IgD-negative memory B cell (primary cell): ENCODE measurements around the gene CBX1. TPM values are rescaled to one million over a fixed set of nuclear protein-coding genes. Genes with fewer than 3 reads are reported as not detected.
A peak's percentile ranks its signal among the peaks of the same experiment; 100 is the strongest.

Experiments
- H3K27ac Mint-ChIP-seq, 3 donors: one replicate each; pipeline ENCODE4 v1.8.0; 2020 to 2022; ENCODE audit warnings: mild to moderate bottlenecking in 3 of 3, mixed read lengths in 3 of 3, moderate library complexity in 1 of 3
- H3K27me3 Mint-ChIP-seq: one replicate; pipeline ENCODE4 v1.8.0; 2021; ENCODE audit warnings: mixed read lengths
- H3K36me3 Mint-ChIP-seq: one replicate; pipeline ENCODE4 v1.8.0; 2020; ENCODE audit warnings: mild to moderate bottlenecking, mixed read lengths
- H3K4me1 Mint-ChIP-seq, 3 donors: one replicate each; pipeline ENCODE4 v1.8.0; 2020 to 2022; ENCODE audit warnings: mixed read lengths in 3 of 3, mild to moderate bottlenecking in 1 of 3
- H3K4me3 Mint-ChIP-seq, 4 donors: one replicate each; pipeline ENCODE4 v1.8.0; 2020 to 2022; ENCODE audit warnings: mild to moderate bottlenecking in 4 of 4, mixed read lengths in 4 of 4, moderate library complexity in 3 of 4
- H3K9me3 Mint-ChIP-seq, 3 donors: one replicate each; pipeline ENCODE4 v1.8.0; 2020 to 2021; ENCODE audit warnings: mixed read lengths in 3 of 3, mild to moderate bottlenecking in 1 of 3
- polyA plus RNA-seq: library from polyadenylated mRNA; unstranded; fragments of 300-500 nt; fragmentation: Illumina TruSeq; gene quantifications from one replicate; pipeline ENCODE4 v1.2.3, GENCODE V29; 2021

Gene CBX1
- polyA plus RNA-seq, 1 donor from 2014 or later: 19.8 TPM

DNA sequence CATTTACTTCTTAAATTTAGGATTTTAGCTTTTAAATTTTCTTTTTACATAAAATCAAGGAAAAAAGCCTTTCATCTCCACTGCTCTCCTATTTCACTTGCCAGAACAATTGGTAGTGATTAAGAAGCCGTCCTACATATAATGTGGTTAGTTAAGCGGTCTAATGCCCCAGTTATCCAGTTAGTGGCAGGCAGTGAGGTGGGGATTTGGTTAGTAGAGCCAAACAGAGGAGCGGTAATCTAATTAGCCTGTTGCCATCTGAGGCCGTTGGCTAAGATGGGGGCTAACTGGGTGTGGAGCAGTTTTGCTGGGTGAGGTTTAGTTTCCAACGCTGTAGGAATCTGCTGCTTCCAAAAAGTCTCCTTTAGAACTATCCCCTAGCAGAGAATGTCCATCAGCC, 28.7 kb upstream of the CBX1 start:
- H3K27ac Mint-ChIP-seq: no peak overlapping the region
- no peaks in the 10 kb centered on the region for H3K36me3 Mint-ChIP-seq
- peaks cover 0 to 6% (median 3%) of the 10 kb centered on the region in 3 donors for H3K4me1 Mint-ChIP-seq
- H3K4me3 Mint-ChIP-seq: no peak overlapping the region
- H3K9me3 Mint-ChIP-seq: no peaks in the 10 kb centered on the region
- H3K27me3 Mint-ChIP-seq: no peaks in the 10 kb centered on the region

DNA sequence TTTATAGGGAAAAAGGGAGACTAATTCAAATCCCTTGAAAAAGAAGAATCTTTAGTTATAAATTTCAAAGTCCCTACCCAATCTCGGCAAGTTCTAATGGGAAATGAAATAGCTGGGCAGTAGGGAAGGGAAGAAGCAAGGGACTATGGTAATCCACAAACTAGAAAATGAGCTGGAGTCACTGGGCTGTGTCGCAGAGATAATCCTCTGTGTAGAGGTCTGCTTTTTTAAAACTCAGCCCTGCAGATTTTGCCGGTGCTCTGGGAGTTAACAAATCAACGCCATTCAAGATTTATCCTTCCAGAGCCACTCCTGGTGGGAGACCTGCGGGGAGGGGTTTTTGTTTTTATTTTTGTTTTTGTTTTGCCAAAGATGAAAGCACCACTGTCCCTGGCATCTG, 27.1 kb upstream of the CBX1 start:
- Mint-ChIP-seq H3K4me1 (peaks cover 0 to 6% (median 3%) of the 10 kb centered on the region in 3 donors), H3K27ac (no peak overlapping the region), H3K4me3 (no peak overlapping the region), H3K27me3 (no peaks in the 10 kb centered on the region), H3K9me3 (no peaks in the 10 kb centered on the region), H3K36me3 (no peaks in the 10 kb centered on the region)

DNA sequence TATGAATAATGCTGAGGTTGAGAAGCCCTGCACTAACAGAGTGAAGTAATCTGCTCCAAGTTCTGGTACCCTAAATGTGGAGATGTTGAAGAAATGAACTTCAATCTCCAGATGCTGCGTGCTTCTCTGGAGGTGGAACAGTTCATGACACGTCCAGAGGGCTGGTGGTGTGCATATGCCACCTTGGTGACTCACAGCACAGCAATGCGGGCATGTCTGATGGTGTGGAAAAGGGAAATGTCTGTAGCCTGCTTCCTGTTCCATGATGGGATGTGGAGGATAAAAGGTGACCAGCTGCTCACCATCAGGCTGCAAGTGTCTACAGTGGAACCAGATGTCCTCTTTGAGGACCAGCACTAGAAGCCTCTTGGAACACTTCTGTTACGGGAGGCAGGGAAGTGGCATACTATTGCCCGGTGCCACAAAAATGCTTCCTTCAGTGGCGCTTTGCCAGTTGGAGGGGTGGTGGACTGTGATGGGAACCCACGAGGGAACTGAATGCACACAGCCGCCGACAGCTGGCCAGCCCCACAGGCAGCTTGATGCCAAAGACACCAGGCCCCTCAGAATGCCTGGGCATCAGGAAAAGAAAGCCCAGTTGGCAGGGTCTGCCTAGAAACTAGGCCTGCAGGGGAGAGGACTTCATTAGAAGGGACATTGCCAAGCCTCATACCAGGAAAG, 26.2 kb upstream of the CBX1 start:
- peak overlapping the region in 1 of 3 donors; percentile 34 for H3K27ac Mint-ChIP-seq
- H3K36me3 Mint-ChIP-seq: no peaks in the 10 kb centered on the region
- H3K27me3 Mint-ChIP-seq: no peaks in the 10 kb centered on the region
- H3K4me3 Mint-ChIP-seq: no peak overlapping the region
- H3K4me1 Mint-ChIP-seq: peaks cover 0 to 6% (median 3%) of the 10 kb centered on the region in 3 donors
- no peaks in the 10 kb centered on the region for H3K9me3 Mint-ChIP-seq

GRCh38 chr17:48126532-48126850, 25.2 kb upstream of the CBX1 start:
- Mint-ChIP-seq H3K4me3 (no peak overlapping the region), H3K9me3 (no peaks in the 10 kb centered on the region), H3K27me3 (no peaks in the 10 kb centered on the region), H3K27ac (peak overlapping the region in 2 of 3 donors; percentile 23 to 84), H3K4me1 (peaks cover 0 to 6% (median 3%) of the 10 kb centered on the region in 3 donors), H3K36me3 (no peaks in the 10 kb centered on the region)

DNA sequence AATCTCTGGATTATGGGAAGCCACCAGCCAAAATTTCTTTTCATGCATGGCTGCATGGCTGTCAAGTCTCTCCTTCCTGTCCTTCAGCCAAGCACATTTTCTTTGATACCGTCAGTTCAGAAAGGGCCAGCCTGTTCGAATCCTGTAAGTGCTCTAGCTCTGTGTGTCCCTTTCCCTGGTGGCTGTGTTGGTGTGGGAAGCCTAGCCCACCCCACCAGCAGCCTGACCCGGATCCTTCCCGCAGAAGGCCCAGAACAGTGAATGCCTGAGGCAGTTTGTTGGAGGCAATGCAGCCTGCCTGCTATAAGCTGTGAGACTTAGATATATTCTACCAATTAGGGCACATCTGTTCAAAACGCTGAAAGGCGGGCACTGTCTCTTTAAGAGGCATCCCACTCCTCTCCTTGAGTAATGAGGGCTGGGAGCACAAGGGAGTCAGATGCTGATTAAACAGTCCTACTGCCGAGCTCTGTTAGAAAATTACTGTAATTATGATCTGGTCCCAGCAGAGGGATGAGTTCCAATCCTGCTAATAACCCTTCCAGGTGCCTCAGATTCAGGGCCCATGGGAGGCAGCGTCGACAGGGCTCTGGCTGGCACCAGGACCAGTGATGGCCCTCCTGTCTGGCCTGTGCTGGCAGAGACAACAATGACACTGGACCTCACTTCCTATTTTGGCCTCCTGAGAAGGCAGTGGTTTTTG, 24.7 kb upstream of the CBX1 start:
- no peak overlapping the region for H3K4me3 Mint-ChIP-seq
- no peaks in the 10 kb centered on the region for H3K9me3 Mint-ChIP-seq
- peaks cover 0 to under 1% (median 0%) of the 10 kb centered on the region in 3 donors for H3K4me1 Mint-ChIP-seq
- H3K27me3 Mint-ChIP-seq: no peaks in the 10 kb centered on the region
- H3K36me3 Mint-ChIP-seq: peaks cover 4% of the 10 kb centered on the region
- H3K27ac Mint-ChIP-seq: peak overlapping the region in 2 of 3 donors; percentile 23 to 57

DNA sequence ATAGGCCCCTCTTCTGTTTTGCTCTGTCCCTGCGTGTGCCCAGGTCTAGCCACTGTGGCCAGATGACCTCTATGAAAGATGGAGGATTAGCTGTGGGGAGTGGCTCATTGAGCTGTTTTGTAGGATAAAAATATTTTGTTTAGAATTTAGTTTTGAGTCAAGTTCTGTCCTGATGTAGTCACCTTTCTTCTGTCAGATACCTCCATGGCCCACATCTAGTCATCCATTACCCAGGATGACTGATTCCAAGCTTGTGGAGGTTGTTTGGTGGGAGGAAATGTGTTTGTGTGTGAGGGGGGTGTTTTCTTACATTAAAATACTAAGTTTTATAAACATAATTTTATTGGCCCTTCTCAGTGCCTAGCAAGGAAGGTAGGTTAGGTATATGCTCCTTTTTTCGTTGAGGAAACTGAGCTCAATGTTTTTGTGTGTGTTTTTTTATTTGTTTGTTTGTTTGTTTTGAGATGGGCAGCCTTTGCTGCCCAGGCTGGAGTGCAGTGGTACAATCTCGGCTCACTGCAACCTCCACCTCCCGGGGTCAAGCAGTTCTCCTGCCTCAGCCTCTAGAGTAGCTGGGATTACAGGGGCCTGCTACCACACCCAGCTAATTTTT, 22.6 kb upstream of the CBX1 start:
- no peak overlapping the region for H3K27ac Mint-ChIP-seq
- no peaks in the 10 kb centered on the region for H3K9me3 Mint-ChIP-seq
- no peaks in the 10 kb centered on the region for H3K4me1 Mint-ChIP-seq
- no peak overlapping the region for H3K4me3 Mint-ChIP-seq
- H3K36me3 Mint-ChIP-seq: peaks cover 4% of the 10 kb centered on the region
- H3K27me3 Mint-ChIP-seq: no peaks in the 10 kb centered on the region

GRCh38 chr17:48123111-48123510, 21.8 kb upstream of the CBX1 start:
- peaks cover 6% of the 10 kb centered on the region for H3K36me3 Mint-ChIP-seq
- H3K27me3 Mint-ChIP-seq: no peaks in the 10 kb centered on the region
- no peak overlapping the region for H3K27ac Mint-ChIP-seq
- H3K4me3 Mint-ChIP-seq: no peak overlapping the region
- H3K9me3 Mint-ChIP-seq: no peaks in the 10 kb centered on the region
- no peaks in the 10 kb centered on the region for H3K4me1 Mint-ChIP-seq

DNA sequence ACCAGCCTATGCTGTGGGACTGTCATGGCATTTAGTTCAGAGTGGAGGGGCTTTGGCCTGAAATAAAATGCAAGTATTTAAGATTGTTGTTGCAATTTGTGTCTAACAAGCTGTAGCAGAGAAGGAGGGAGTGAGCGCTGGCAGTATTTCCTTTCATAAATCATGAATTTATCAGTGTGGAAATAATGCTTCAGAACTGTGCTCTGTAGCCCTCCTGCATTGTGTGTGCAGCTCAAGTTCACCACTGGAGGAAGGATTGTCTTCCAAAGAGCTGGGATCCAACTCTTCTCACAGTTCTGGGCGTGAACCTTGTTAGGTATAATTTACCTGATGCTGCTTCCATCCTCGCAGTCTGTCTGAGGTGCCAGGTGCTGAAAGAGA, 21.4 kb upstream of the CBX1 start:
- H3K4me1 Mint-ChIP-seq: no peaks in the 10 kb centered on the region
- H3K4me3 Mint-ChIP-seq: no peak overlapping the region
- peaks cover 8% of the 10 kb centered on the region for H3K36me3 Mint-ChIP-seq
- H3K27ac Mint-ChIP-seq: no peak overlapping the region
- no peaks in the 10 kb centered on the region for H3K9me3 Mint-ChIP-seq
- no peaks in the 10 kb centered on the region for H3K27me3 Mint-ChIP-seq

DNA sequence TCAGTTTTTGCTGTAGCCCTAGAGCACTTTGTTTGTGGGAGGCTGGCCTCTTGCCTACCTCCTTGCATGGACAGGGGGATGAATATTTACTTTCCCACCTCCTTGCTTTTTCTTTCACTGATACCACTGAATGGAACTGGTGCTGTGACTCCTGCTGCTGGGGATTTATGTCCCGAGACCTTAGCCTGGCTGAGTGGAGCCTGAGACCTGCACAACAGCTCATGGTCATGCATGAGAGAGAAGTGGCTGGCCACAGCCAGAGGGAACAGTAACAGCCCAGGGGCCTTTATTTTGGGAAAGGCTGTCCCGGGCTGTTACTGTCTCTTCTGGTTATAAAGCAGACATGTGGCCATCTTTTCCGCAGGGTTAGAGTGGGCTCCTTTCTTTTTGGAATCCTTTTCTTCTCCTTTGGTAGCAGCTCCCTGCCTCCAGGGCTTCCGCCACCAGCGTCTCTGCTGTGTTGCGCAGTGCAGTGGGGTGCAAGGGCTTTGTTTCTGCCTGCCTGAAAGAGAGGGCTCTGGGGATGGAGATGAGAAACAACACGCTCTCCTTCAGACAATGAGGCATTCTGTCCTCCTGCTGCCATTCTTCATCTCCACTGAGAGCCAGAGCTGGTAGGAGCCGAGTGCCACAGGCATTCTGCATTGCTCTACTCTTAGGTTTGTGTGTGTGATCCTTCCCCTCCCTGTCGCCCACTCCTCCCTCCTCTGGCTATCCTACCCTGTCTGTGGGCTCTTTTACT, 20.8 kb upstream of the CBX1 start:
- peak overlapping the region in 1 of 3 donors; percentile 5 for H3K27ac Mint-ChIP-seq

GRCh38 chr17:48113201-48113676, 12.0 kb upstream of the CBX1 start:
- peaks cover 2% of the 10 kb centered on the region for H3K36me3 Mint-ChIP-seq
- H3K4me3 Mint-ChIP-seq: peak overlapping the region; percentile 66 to 87 (median 81)
- no peaks in the 10 kb centered on the region for H3K9me3 Mint-ChIP-seq
- peaks cover 39 to 42% (median 39%) of the 10 kb centered on the region in 3 donors for H3K4me1 Mint-ChIP-seq
- no peaks in the 10 kb centered on the region for H3K27me3 Mint-ChIP-seq
- H3K27ac Mint-ChIP-seq: peak overlapping the region; percentile 95 to 99 (median 97)

More for the DNA sequence above, 20.8 kb upstream of the CBX1 start:
- Mint-ChIP-seq H3K4me3 (no peak overlapping the region), H3K4me1 (no peaks in the 10 kb centered on the region), H3K27me3 (no peaks in the 10 kb centered on the region), H3K9me3 (no peaks in the 10 kb centered on the region), H3K36me3 (peaks cover 8% of the 10 kb centered on the region)

DNA sequence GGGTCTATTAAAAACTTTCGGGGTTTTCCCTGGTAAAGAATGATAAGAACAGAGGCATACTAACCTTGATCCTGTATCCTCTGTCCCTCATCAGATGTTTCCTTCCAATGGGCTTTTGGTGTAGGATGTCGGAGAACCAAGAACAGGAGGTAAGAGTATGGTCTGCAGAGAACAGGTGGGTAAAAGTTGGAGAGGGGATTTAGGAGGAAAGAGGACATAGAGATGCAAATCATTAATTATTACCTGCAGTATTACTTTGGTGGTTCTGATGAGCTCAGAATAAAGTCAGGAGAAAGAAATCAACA, 10.6 kb upstream of the CBX1 start:
- Mint-ChIP-seq H3K9me3 (no peaks in the 10 kb centered on the region), H3K4me1 (peaks cover 42 to 53% (median 42%) of the 10 kb centered on the region in 3 donors), H3K36me3 (no peaks in the 10 kb centered on the region), H3K27ac (peak overlapping the region; percentile 95 to 99 (median 97)), H3K27me3 (no peaks in the 10 kb centered on the region), H3K4me3 (peak overlapping the region; percentile 83 to 90 (median 87))

- Mint-ChIP-seq H3K4me3 (peak overlapping the region; percentile 68 to 90 (median 86)), H3K27me3 (no peaks in the 10 kb centered on the region), H3K4me1 (peaks cover 43 to 55% (median 43%) of the 10 kb centered on the region in 3 donors), H3K36me3 (no peaks in the 10 kb centered on the region), H3K9me3 (no peaks in the 10 kb centered on the region), H3K27ac (peak overlapping the region; percentile 95 to 99 (median 97))
These were observed 9.5 kb upstream of the CBX1 start for GRCh38 chr17:48110761-48111160.

DNA sequence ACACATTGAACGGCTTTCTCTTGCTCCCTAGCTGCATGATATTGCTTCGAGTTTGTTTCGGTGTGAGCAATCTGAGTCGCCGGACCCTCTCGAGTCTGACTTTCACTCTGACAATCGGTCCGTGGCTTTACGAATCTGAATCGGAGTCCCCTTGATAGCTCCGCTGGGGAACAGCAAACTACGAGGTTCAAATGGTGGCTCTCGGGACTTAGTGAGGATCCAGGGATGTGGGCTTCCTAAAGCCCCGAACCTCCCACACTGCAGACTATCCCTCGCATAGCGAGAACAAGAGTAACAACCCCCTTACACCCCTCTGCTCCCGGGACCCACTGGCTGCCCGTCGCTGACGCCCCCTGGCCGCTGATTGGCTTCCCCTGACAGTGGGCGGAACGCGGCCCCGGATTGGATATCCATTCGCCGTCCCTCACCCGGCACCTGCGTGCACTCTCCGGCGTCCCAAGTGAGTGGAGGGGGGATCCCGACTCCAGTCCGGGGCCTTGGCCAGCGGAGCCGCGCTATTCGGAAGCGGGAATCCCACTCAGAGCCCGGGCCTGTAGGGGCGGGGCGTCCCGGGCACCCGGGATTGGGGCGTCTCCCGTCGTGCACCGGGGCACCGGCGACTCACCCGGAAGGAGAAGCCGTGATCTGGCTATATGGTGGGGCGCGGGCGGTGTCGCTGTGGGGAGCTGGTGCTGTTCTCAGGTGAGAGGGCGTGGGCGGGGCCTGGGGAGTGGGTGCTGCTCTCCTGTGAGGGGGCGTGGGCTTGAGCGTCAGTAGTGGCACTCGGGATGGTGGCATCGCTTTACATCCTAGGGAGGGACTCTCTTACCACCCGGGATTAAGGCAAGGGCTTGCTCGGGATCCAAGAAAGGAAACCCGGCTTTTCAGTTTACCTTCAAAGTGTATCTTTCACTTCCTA, 6.1 kb upstream of the CBX1 start, which contains the start of gene SNX11:
Gene SNX11, plus strand, starts transcription at position 630 of the 919 bp plus-strand sequence. CDS start 4,278 bp downstream, outside the sequence.
- Mint-ChIP-seq H3K9me3 (no peaks in the 10 kb centered on the region), H3K36me3 (no peaks in the 10 kb centered on the region), H3K4me1 (peaks cover 36 to 58% (median 39%) of the 10 kb centered on the region in 3 donors), H3K27ac (peak within 1 kb of the TSS; percentile 95 to 98 (median 98)), H3K27me3 (no peaks in the 10 kb centered on the region), H3K4me3 (peak within 1 kb of the TSS; percentile 88 to 98 (median 94))

- no peaks in the 10 kb centered on the region for H3K27me3 Mint-ChIP-seq
- H3K27ac Mint-ChIP-seq: peak overlapping the region; percentile 95 to 98 (median 98)
- peaks cover 32 to 52% (median 36%) of the 10 kb centered on the region in 3 donors for H3K4me1 Mint-ChIP-seq
- H3K9me3 Mint-ChIP-seq: no peaks in the 10 kb centered on the region
- H3K4me3 Mint-ChIP-seq: peak overlapping the region; percentile 88 to 98 (median 94)
- H3K36me3 Mint-ChIP-seq: no peaks in the 10 kb centered on the region
These were observed 5.5 kb upstream of the CBX1 start for GRCh38 chr17:48106802-48107136.
